Ureter (tissue), 1 donor: ENCODE data around the gene ATP9B. TPM values are rescaled to one million over a fixed set of nuclear protein-coding genes. Genes with fewer than 3 reads are reported as not detected.

Experiments
- DNase-seq: peaks from one replicate; pipeline ENCODE4 v3.0.0-alpha.2; 2020; ENCODE audit warnings: low spot score
- total RNA-seq: library from RNA; stranded (reverse); gene quantifications from one replicate; pipeline ENCODE4 v1.2.4, GENCODE V29; 2023
- donor health status: DM: yes; HTN: yes; CAD: no.

The ATP9B gene
- total RNA-seq, 1 donor from 2014 or later: 69.6 TPM

DNA sequence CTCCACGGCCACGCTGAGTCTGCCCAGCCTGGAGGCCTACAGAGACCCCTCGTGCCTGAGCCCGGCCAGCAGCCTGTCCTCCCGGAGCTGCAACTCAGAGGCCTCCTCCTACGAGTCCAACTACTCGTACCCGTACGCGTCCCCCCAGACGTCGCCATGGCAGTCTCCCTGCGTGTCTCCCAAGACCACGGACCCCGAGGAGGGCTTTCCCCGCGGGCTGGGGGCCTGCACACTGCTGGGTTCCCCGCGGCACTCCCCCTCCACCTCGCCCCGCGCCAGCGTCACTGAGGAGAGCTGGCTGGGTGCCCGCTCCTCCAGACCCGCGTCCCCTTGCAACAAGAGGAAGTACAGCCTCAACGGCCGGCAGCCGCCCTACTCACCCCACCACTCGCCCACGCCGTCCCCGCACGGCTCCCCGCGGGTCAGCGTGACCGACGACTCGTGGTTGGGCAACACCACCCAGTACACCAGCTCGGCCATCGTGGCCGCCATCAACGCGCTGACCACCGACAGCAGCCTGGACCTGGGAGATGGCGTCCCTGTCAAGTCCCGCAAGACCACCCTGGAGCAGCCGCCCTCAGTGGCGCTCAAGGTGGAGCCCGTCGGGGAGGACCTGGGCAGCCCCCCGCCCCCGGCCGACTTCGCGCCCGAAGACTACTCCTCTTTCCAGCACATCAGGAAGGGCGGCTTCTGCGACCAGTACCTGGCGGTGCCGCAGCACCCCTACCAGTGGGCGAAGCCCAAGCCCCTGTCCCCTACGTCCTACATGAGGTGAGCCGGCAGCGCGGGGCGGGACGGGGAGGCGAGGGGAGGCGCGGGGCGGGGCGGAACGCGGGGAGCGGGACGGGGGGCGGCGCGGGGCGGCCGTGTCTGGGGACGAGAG, 341.8 kb downstream of the ATP9B start:
- no peak for DNase-seq

- no peak for DNase-seq
Observed at GRCh38 chr18:79411614-79412526, 342.7 kb downstream of the ATP9B start.

GRCh38 chr18:79413025-79413424, 343.8 kb downstream of the ATP9B start:
- no peak for DNase-seq

DNA sequence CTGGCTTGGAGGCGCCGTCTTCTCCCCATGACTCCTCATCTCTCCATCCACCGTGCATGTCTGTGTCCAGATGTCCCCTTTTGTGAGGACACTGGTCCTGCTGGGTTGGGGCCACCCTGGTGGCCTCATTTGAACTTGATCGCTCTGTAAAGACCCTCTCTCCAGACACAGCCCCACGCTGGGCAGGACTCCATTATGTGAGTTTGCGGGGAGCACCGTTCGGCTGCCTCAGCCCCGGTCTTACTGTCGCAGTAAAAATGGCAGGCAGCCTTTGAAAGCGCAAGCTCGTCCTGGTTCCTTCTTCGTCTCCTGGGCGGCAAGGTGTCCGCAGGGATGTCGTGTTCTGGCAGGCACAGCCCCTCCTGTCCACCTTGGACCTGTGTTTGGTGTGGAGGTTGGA, 344.2 kb downstream of the ATP9B start:
- no peak for DNase-seq

- DNase-seq: no peak
Observed at GRCh38 chr18:79413901-79414300, 344.7 kb downstream of the ATP9B start.

DNA sequence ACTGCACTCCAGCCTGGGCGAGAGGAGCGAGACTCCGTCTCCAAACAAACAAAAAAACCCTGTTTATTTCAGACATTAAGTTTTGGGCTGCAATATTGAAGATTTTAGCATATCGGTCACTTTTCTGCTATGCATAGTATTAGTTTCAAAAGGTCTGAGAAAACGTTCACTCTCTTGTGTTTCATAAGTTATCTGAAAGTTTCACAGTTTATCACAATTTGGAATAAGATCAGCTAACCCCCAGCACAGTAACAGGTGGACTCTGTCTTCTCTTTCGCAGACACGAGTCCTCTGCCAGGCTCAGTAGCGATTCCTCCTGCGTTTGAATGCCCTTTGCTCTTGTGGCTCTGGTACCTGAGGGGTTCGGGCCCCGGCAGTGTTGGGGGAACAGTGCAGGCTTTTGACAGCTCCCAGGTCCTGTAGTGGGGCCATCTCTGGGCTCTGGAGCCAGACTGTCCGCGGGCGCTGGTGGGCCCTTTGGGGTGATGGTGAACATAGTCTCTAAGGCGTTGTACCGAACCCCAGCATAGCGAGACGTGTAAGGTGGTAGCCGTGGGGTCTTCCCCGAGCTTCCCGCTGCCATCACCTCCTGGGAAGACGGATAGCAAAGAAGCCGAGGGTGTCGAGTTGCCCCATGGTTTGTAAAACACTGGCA, 347.0 kb downstream of the ATP9B start:
- DNase-seq: no peak

DNA sequence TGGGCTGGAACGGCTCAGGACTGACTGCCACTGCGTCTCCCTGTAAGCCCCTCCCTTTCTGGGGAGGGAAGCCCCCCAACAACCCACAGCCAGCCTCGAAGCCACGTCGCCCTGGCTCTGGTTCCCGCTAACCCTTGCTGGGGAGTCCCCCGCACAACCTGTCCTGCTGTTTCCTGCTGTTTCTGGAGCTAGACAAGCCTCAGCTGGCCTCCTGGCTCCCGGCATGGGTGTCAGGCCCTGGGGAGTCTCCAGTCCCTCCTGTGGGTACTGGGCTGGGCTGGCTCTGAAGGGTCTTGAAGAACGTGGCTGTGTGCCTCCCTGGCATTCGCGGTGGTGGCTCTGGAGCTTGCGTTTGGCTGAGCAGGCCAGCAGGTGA, 347.5 kb downstream of the ATP9B start:
- DNase-seq: no peak

DNA sequence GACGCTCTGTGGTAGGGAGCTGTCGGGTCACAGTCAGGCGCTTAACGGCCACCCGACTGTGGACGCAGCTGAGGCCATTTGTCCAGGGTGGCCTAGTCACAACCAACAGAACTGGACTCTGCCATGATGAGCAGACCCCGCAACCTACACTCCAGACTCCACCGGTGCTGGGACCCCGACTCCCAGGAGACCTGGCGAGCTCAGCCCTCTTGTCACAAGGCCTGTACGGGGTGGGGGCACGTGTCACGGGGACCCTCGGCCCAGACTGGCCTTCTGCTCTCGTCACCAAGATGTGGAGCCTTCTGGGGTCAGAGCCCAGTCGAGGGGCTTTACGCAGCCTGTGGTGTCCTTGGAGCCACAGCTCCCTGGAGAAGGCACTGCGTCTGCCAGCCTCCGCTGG, 349.0 kb downstream of the ATP9B start:
- DNase-seq: no peak

DNA sequence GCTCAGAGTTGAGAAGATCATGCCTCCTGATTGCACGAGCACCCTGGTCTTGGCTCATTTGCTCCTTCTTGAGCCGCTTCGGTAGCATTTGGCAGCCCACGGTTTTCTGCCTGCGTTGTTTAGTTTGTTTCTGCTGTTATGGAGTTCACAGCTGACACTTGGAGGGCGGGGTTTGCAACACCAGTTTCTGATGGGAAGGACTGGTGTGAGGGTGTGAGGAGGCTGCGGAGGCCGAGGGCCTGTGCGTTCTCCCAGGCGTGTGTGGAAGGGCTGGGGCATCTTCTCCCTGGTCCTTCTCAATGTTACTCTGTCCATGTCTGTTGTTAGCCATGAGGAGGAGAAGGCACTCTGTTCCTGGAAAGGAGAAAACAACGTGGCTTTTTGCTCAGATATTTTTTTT, 349.4 kb downstream of the ATP9B start:
- DNase-seq: no peak

DNA sequence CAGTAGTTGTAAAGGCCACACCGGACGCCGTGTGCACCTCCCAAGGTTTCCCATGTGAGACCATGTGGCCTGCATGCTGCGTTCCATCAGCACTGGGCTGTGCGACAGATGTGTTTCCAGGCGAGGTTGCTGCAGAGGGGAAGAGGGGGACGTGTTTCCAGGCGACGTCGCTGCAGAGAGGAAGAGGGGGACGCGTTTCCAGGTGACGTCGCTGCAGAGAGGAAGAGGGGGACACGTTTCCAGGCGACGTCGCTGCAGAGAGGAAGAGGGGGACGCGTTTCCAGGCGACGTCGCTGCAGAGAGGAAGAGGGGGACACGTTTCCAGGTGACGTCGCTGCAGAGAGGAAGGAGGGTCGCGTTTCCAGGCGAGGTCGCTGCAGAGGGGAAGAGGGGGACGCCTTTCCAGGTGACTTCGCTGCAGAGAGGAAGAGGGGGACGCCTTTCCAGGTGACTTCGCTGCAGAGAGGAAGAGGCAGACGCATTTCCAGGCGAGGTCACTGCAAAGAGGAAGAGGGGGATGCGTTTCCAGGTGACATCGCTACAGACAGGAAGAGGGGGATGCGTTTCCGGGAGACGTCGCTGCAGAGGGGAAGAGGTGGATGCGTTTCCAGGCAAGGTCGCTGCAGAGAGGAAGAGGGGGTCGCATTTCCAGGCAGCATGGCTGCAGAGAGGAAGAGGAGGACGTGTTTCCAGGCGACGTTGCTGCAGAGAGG, 351.0 kb downstream of the ATP9B start:
- no peak for DNase-seq

DNA sequence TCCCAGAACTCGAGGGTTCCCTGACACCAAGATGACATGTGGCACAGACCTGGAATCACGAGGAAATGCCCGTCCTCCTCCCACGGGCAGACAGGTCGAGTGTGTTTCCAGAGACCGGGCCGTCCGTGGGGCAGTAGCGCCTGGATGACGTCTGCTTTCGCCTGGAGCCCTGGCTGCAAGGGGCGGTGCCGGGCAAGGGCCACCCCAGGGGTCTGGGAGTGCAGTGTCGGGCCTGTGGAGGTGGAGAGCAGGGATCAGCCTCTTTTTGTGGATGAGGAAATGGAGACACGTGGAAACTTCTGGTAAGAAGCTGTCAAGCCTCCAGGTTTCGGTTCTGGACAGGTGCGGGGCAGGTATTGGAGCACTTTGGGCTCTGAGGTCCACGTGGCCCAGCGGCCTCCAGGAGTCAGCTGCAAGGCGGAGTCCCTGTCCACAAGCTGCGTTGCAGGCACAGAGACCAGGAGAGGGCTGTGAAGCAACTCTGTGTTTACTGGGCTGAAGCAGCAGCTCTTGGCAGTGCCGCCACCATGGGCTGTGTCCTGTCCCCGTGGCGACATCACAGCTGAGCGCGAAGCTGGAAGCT, 352.2 kb downstream of the ATP9B start:
- no peak for DNase-seq

DNA sequence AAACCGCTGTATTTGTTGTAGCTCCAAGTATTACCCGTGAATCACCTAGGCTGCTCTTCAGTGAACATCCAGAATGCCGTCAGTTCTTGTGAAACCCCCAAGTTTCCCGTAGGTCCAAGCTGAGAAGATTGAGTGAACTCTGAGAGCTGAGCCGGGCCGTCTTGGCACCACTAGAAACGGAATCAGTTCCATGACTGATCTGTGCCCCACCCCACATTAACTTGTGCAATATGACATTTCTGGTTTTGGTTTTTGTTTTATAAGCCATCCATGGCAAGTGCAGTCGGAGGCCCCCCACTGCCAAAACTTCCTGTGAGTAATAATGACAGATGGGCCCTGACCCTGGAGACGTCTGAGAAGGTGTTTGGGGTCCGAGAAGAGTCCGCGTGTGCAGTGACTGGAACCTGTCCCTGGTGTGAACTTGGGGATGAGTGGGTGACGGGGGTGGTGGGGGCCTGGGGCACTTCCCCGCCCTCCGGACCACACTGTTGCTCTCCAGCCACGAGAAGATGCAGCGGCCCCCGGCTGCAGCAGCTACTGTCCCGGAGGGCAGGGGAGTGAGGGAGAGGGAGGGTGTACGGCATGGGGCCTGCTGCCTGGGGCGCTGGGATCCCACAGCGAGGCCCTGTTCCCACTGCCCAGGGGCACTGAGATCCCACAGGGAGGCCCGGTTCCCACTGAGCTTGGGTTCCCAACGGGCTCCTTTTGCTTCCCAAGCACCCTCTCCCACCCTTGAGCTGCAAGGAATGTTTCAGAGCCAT, 353.0 kb downstream of the ATP9B start:
- DNase-seq: no peak

DNA sequence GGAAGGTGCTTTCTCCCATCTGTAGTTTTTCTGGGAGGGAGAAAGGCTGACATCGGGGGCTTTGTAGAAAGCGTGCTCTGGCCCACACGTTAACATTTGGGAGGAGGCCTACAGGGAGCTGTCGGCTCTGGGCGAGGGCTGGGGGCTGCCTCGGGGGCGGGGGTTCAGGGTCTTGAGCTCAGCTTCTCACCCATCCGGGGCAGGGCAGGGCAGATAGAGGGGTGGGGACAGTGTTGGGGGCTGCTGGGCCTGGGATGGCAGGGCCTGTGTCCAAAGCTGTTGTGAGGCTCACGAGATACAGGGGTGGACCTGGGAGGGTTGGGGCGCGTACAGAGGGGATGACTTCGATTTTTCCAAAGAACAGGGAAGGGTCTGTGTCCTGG, 353.6 kb downstream of the ATP9B start:
- DNase-seq: no peak

GRCh38 chr18:79423211-79424007, 354.2 kb downstream of the ATP9B start:
- no peak for DNase-seq

DNA sequence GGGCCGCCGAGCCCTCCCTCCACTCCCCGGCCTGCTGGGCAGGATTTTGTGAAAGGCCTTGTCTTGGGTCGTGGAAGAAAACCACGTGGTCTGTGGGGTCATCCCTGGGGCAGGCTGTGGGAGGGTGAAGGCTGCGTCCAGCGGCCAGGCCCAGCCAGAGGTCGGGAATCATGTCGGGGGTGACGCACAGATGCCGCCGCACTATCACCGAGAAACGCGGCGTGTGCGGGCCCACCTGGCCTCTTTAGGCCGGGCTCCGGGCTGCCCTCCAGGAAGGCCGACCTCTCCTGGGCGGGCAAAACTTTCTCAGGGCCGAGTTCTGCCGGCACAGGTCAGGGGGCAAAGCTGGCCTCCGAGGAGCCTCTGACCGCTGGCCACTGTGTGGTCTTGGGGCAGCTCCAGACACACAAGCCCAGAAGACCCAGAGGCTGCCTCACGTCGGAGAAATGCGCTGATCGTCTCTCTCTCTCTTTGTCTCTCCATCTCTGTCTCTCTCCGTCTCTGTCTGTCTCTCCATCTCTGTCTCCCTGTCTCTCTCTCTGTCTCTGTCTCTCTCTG, 354.9 kb downstream of the ATP9B start:
- DNase-seq: no peak

DNA sequence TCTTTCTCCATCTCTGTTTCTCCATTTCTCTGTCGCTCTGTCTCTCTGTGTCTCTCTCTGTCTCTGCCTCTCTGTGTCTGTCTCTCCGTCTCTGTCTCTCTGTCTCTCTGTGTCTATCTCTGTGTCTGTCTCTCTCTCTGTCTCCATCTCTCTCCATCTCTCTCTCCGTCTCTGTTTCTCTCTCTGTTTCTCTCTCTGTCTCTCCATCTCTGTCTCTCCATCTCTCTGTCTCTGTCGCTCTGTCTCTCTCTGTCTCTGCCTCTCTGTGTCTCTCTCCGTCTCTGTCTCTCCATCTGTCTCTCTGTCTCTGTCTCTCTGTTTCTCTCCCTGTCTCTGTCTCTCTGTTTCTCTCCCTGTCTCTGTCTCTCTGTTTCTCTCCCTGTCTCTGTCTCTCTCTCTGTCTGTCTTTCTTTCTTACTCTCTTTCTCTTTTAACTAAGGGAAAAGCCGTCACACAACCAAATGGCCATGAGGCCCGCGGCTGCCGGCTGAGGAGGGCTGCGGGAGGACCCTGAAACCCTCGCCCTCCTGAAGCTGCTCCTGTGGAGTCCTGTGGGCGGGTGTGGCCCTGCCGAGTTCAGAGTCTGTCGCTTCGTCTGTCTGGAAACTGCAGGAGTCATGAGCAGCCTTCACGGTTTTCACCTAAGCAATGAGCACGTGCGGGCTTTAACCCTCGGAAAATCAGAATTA, 355.8 kb downstream of the ATP9B start:
- DNase-seq: no peak

DNA sequence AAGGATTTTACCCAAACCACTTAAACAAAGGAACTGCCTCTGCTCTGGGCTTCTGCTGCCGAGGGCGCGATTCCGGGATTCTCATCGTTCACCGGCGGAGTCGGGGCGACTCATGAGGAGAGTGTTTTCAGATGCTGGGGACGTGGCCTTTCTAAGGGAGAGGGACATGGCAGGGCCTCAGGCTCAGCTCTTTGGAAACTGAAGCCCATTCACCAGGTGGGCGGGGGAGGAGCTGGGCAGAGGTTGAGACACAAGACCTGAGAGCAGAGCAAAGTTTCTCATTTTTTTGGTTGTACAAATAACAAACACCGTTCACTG, 356.3 kb downstream of the ATP9B start:
- DNase-seq: no peak

DNA sequence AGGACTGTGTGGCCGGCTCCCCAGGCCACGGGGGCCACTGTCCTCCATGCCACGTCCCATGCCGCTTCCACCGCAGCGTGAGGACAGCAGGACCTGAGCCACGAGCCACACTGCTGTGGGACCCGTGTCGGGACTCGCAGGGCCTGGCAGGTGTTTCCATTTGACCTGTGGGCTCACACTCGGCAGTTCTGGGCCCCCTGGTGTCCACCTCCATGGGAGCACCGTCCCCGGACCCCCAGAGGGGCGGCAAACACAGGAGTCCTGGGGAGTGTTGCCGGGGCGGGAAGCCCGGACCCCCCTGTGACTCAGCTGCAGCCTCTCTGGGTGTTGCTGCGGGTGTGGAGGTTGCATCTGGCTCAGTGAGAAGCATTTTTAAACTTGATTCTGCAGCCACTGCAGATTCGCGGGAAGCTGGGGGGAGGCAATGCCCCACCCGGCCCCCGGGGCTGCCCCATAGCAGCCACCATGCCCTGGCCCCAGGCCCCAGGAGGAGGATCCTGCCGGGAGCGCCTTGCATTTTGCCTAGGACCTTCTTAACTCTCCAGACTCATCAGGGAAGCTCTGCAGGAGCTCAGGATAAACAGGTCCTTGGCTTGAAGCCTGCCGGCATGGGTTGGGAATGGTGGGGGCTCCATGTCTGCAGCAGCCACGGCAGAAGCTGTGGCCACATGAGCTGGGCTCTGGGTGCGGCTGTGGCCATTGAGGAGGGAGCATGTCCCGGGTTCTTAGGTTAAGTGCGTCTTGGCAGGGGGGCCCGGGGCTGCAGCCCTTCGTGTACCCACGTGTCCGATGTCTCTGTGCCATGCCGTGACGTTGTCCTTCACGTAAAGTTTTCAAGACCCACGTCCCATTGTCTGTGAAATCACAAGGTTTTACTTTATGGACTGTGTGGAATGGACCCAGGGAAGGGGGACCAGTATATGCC, 357.4 kb downstream of the ATP9B start:
- DNase-seq: no peak
